ENCODE measurements around the gene TANC1. TPM values are rescaled to one million over a fixed set of nuclear protein-coding genes. Genes with fewer than 3 reads are reported as not detected.

The TANC1 gene
- polyA plus RNA-seq, 1 donor (not counting 4 experiments of a cell fraction or from before 2014, with no cell fraction given), result 33.5 TPM

DNA sequence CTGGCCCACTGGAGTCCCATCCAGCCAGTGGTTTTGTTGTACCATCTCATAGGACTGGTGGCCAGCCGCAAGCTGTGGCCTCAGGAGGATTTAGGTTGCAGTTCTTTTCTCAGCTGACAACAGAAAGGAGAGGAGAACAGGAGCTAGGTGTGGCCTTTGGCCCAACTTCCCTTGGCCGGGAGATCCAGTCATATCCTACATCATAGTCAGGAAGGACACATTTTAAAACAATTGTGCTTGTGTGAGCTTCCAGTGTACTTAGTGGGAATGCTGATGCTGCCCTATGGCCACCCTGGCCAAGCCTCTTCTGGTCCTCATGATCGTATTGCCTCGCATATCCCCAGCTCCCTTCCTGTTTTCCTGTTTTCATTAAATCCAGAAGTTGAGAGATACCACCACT is 220.0 kb downstream of the TANC1 start:
- Histone ChIP-seq H3K36me3 (ENCODE audit: control insufficient read depth in 2 of 2, extremely low read depth in 1 of 2, insufficient read depth in 2 of 2, low read length in 2 of 2) (peaks cover 37 to 54% of the 10 kb centered on the region in 2 experiments), H3K4me3 (ENCODE audit: control insufficient read depth in 2 of 3, extremely low read depth in 1 of 3, insufficient read depth in 2 of 3, low read depth in 1 of 3, low read length in 3 of 3) (no peak overlapping the region), H3K4me2 (ENCODE audit: control insufficient read depth, extremely low read depth, insufficient read depth, low read depth, low read length) (no peak overlapping the region), H4K20me1 (ENCODE audit: control insufficient read depth, extremely low read depth, insufficient read depth, low read length) (no peaks in the 10 kb centered on the region), H3K4me1 (ENCODE audit: control insufficient read depth, extremely low read depth, insufficient read depth, low read length) (no peaks in the 10 kb centered on the region), H3K9me1 (ENCODE audit: control insufficient read depth, extremely low read depth, insufficient read depth, low read length) (no peaks in the 10 kb centered on the region), H3K9me3 (ENCODE audit: control insufficient read depth, low read depth, low read length) (no peaks in the 10 kb centered on the region), H3K27me3 (ENCODE audit: control insufficient read depth, extremely low read depth, insufficient read depth, low read length) (no peaks in the 10 kb centered on the region), H3K79me2 (ENCODE audit: control insufficient read depth, insufficient read depth, low read length) (peaks cover 4% of the 10 kb centered on the region), H2AFZ (ENCODE audit: control insufficient read depth, low read length) (no peak overlapping the region), H3K27ac (ENCODE audit: control insufficient read depth, insufficient read depth, low read length) (no peak overlapping the region), H3K9ac (ENCODE audit: control insufficient read depth, extremely low read depth, insufficient read depth, low read length) (no peak overlapping the region)
- TF ChIP-seq, protein P1, sequence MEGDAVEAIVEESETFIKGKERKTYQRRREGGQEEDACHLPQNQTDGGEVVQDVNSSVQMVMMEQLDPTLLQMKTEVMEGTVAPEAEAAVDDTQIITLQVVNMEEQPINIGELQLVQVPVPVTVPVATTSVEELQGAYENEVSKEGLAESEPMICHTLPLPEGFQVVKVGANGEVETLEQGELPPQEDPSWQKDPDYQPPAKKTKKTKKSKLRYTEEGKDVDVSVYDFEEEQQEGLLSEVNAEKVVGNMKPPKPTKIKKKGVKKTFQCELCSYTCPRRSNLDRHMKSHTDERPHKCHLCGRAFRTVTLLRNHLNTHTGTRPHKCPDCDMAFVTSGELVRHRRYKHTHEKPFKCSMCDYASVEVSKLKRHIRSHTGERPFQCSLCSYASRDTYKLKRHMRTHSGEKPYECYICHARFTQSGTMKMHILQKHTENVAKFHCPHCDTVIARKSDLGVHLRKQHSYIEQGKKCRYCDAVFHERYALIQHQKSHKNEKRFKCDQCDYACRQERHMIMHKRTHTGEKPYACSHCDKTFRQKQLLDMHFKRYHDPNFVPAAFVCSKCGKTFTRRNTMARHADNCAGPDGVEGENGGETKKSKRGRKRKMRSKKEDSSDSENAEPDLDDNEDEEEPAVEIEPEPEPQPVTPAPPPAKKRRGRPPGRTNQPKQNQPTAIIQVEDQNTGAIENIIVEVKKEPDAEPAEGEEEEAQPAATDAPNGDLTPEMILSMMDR (optimal IDR thresholded peaks at IDR 0.05 in 1 of 3, IDR thresholded peaks at IDR 0.05 in 1 of 3, conservative IDR thresholded peaks at IDR 0.05 in 1 of 3; ENCODE audit: extremely low read depth in 1 of 3, insufficient read depth in 2 of 3, low read length in 3 of 3), result no peak
- TF ChIP-seq EZH2 (IDR thresholded peaks at IDR 0.05; ENCODE audit: low read length), result no peak
- dilution Hi-C loops (cut with MboI; ENCODE audit: extremely low pct_ligation_motif_present, low sequenced_read_pairs), result no loop called here
- DNase-seq (ENCODE audit: low read depth, low spot score) (no peak), FAIRE-seq (no peak)

DNA sequence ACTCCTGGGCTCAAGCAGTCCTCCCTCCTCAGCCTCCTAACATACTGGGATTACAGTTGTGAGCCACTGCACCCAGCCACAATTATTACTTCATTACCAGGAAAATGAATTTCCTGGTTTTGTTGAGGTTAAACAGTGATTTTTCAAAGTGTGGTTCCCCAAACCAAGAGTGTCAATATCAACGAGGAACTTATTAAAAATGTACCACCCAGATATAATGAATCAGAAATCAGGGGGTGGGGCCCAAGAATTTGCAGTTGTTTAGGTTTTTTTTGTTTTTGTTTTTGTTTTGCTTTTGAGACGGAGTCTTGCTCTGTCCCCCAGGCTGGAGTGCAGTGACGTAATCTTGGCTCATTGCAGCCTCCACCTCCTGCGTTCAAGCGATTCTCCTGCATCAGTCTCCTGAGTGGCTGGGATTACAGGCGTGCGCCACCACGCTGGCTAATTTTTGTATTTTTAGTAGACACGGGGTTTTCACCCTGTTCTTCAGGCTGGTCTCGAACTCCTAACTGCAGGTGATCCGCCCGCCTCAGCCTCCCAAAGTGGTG is 224.0 kb downstream of the TANC1 start:
- Histone ChIP-seq H3K36me3 (ENCODE audit: control insufficient read depth in 2 of 2, extremely low read depth in 1 of 2, insufficient read depth in 2 of 2, low read length in 2 of 2) (peaks cover 29 to 46% of the 10 kb centered on the region in 2 experiments), H3K4me3 (ENCODE audit: control insufficient read depth in 2 of 3, extremely low read depth in 1 of 3, insufficient read depth in 2 of 3, low read depth in 1 of 3, low read length in 3 of 3) (no peak overlapping the region), H3K79me2 (ENCODE audit: control insufficient read depth, insufficient read depth, low read length) (no peaks in the 10 kb centered on the region), H3K9me1 (ENCODE audit: control insufficient read depth, extremely low read depth, insufficient read depth, low read length) (no peaks in the 10 kb centered on the region), H3K9me3 (ENCODE audit: control insufficient read depth, low read depth, low read length) (no peaks in the 10 kb centered on the region), H2AFZ (ENCODE audit: control insufficient read depth, low read length) (no peak overlapping the region), H3K4me1 (ENCODE audit: control insufficient read depth, extremely low read depth, insufficient read depth, low read length) (no peaks in the 10 kb centered on the region), H3K27me3 (ENCODE audit: control insufficient read depth, extremely low read depth, insufficient read depth, low read length) (no peaks in the 10 kb centered on the region), H3K4me2 (ENCODE audit: control insufficient read depth, extremely low read depth, insufficient read depth, low read depth, low read length) (no peak overlapping the region), H3K9ac (ENCODE audit: control insufficient read depth, extremely low read depth, insufficient read depth, low read length) (no peak overlapping the region), H3K27ac (ENCODE audit: control insufficient read depth, insufficient read depth, low read length) (no peak overlapping the region), H4K20me1 (ENCODE audit: control insufficient read depth, extremely low read depth, insufficient read depth, low read length) (no peaks in the 10 kb centered on the region)
- no peak for FAIRE-seq
- DNase-seq (ENCODE audit: low read depth, low spot score), result no peak
- TF ChIP-seq, protein P1 (optimal IDR thresholded peaks at IDR 0.05 in 1 of 3, IDR thresholded peaks at IDR 0.05 in 1 of 3, conservative IDR thresholded peaks at IDR 0.05 in 1 of 3; ENCODE audit: extremely low read depth in 1 of 3, insufficient read depth in 2 of 3, low read length in 3 of 3), result no peak
- TF ChIP-seq EZH2 (IDR thresholded peaks at IDR 0.05; ENCODE audit: low read length), result no peak
- dilution Hi-C loops (cut with MboI; ENCODE audit: extremely low pct_ligation_motif_present, low sequenced_read_pairs), result no loop called here
